ENCODE measurements around the gene AFTPH.
A peak's percentile ranks its signal among the peaks of the same experiment; 100 is the strongest.

Gene AFTPH

DNA sequence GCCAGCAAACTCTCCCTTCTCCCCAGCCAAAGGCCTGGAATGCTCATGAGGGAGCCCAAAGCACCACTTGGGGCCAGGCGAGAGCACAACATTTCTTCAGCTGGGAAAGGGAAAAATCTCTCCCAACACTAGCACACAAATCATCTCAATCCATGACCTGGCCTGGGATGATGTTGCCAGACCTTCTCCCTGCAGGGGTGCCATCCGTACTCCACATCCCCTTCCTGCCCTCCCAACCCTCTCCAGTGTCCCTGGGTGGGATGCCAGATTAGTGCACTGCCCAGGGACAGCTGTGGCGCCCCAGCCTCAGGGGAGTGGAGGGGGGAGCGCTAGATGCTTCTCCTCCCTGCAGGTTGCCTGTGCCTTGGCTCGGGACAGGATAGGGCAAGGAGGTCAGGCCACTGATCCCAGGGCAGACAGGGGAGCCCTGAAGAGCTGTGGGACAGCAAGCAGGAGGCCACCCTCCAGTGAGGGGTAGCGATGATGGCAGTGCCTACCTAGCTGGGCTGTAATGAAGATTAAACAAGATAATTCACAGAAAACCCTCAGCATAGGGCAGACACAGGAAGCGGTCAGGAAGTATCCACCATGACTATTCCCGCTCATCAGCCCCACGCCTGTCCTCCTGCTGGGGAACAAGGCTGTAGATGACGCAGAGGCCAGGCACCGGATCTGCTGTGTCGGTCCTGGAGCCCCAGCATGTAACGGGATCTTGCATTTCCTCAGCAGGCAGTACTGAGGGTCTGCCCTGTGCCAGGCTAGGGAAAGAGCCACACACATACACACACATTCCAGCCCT, 98.5 kb downstream of the AFTPH start:
- H3K27ac ChIP-seq (ENCODE audit: insufficient read depth, low read depth, low read length, poor library complexity, severe bottlenecking): no peak overlapping the region

DNA sequence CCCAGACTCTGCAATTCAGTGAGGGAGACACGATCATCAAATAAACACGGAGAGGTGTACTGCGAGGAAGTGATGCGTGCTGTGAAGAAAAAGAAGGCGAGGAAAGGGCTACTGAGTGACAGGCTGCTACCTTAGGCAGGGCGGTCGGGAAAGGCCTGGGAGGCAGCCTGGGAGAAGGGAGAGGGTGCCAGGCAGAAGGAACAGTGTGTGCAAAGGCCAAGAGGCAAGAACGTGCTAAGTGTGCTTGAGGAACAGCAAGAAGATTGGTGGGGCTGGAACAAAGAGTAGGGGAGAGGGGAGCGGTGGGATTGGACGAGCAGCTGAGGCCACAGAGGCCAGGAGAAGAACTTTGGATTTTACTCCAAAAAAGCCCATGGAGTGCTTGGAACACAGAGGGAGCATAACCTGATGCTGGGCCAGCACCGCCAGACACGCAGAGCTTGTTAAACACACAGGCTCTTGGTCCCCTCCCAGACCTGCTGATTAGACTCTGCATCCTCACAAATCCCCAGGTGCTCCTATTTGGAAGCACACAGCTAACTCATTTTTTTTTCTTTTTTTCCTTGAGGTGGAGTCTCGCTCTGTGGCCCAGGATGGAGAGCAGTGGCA, 99.2 kb downstream of the AFTPH start:
- no peaks in the 10 kb centered on the region for H3K27me3 ChIP-seq (ENCODE audit: control insufficient read depth, insufficient read depth, low read length, poor library complexity, severe bottlenecking)
- H3K4me3 ChIP-seq (ENCODE audit: insufficient read depth, low read depth, low read length): no peak overlapping the region
- no peaks in the 10 kb centered on the region for H3K36me3 ChIP-seq (ENCODE audit: control insufficient read depth, insufficient read depth, low read length)
- WGBS, 2 experiments: 91 to 92% methylated on average over 13 of the region's 13 CpGs
- peaks cover 21% of the 10 kb centered on the region for H3K4me1 ChIP-seq (ENCODE audit: control insufficient read depth, insufficient read depth, low read length)
- H3K27ac ChIP-seq (ENCODE audit: insufficient read depth, low read depth, low read length, poor library complexity, severe bottlenecking): no peak overlapping the region
- no peaks in the 10 kb centered on the region for H3K9me3 ChIP-seq (ENCODE audit: control insufficient read depth, low read length)

More for the DNA sequence above, 98.5 kb downstream of the AFTPH start:
- Histone ChIP-seq H3K27me3 (ENCODE audit: control insufficient read depth, insufficient read depth, low read length, poor library complexity, severe bottlenecking) (no peaks in the 10 kb centered on the region), H3K9me3 (ENCODE audit: control insufficient read depth, low read length) (no peaks in the 10 kb centered on the region), H3K4me3 (ENCODE audit: insufficient read depth, low read depth, low read length) (no peak overlapping the region), H3K36me3 (ENCODE audit: control insufficient read depth, insufficient read depth, low read length) (no peaks in the 10 kb centered on the region), H3K4me1 (ENCODE audit: control insufficient read depth, insufficient read depth, low read length) (peaks cover 26% of the 10 kb centered on the region)
- WGBS, 2 experiments: 75% methylated on average over 13 of the region's 13 CpGs

- Histone ChIP-seq H3K27me3 (ENCODE audit: control insufficient read depth, insufficient read depth, low read length, poor library complexity, severe bottlenecking) (no peaks in the 10 kb centered on the region), H3K4me3 (ENCODE audit: insufficient read depth, low read depth, low read length) (no peak overlapping the region), H3K27ac (ENCODE audit: insufficient read depth, low read depth, low read length, poor library complexity, severe bottlenecking) (no peak overlapping the region), H3K9me3 (ENCODE audit: control insufficient read depth, low read length) (no peaks in the 10 kb centered on the region), H3K36me3 (ENCODE audit: control insufficient read depth, insufficient read depth, low read length) (no peaks in the 10 kb centered on the region), H3K4me1 (ENCODE audit: control insufficient read depth, insufficient read depth, low read length) (peaks cover 15% of the 10 kb centered on the region)
- WGBS, 2 experiments: 88 to 95% methylated on average over 6 of the region's 6 CpGs
Observed at GRCh38 chr2:64624108-64624610, 100.0 kb downstream of the AFTPH start.

- no peak overlapping the region for H3K4me3 ChIP-seq (ENCODE audit: insufficient read depth, low read depth, low read length)
- no peaks in the 10 kb centered on the region for H3K27me3 ChIP-seq (ENCODE audit: control insufficient read depth, insufficient read depth, low read length, poor library complexity, severe bottlenecking)
- H3K36me3 ChIP-seq (ENCODE audit: control insufficient read depth, insufficient read depth, low read length): no peaks in the 10 kb centered on the region
- no peaks in the 10 kb centered on the region for H3K9me3 ChIP-seq (ENCODE audit: control insufficient read depth, low read length)
- peaks cover 15% of the 10 kb centered on the region for H3K4me1 ChIP-seq (ENCODE audit: control insufficient read depth, insufficient read depth, low read length)
- H3K27ac ChIP-seq (ENCODE audit: insufficient read depth, low read depth, low read length, poor library complexity, severe bottlenecking): no peak overlapping the region
- WGBS, 2 experiments: 92 to 94% methylated on average over 6 of the region's 6 CpGs
Observed at GRCh38 chr2:64624862-64625261, 100.7 kb downstream of the AFTPH start.

DNA sequence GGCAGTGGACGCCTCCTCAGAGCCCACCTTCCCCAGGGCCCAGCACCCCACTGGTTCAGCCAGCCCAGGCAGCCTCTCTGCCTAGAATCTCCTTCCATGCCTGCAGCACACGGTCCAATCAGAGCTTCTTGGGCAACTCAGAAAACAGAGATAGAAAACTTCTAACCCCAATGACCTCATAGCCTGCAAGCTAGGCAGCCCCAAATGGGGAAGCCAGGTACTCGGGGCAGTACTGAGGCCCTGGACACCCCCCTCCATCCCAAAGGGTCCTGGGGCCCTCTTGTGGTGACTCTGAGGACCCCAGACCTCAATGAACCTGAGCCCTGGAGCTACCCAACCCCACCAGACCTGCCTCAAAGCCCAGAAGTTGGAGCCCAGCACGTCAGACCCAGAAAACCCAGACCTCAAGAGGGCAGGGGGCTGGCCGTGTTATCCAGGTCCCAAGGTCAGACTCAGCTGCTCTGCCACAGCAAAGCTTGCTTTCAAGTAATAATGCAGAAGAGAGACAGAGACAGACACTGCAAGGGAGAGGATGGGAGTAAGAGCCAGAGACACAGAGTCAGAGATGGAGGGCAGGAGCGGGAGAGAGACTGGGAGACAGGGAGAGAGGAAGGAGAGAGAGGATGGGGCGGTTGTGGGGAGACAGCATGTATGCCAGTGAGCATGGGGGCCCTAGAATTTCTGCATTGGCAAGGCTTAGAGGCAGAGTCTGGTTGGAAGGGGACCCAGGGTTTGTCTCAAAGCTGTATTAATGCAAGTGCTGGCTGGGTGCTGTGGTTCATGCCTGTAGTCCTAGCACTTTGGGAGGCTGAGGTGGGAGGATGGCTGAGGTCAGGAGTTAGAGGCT, 101.4 kb downstream of the AFTPH start:
- H3K27me3 ChIP-seq (ENCODE audit: control insufficient read depth, insufficient read depth, low read length, poor library complexity, severe bottlenecking): no peaks in the 10 kb centered on the region
- H3K9me3 ChIP-seq (ENCODE audit: control insufficient read depth, low read length): no peaks in the 10 kb centered on the region
- no peaks in the 10 kb centered on the region for H3K36me3 ChIP-seq (ENCODE audit: control insufficient read depth, insufficient read depth, low read length)
- H3K4me3 ChIP-seq (ENCODE audit: insufficient read depth, low read depth, low read length): no peak overlapping the region
- peaks cover 15% of the 10 kb centered on the region for H3K4me1 ChIP-seq (ENCODE audit: control insufficient read depth, insufficient read depth, low read length)
- 79 to 84% methylated on average over 7 of the region's 7 CpGs for WGBS, 2 experiments
- H3K27ac ChIP-seq (ENCODE audit: insufficient read depth, low read depth, low read length, poor library complexity, severe bottlenecking): no peak overlapping the region

- 83 to 86% methylated on average over 10 of the region's 10 CpGs for WGBS, 2 experiments
- Histone ChIP-seq H3K4me3 (ENCODE audit: insufficient read depth, low read depth, low read length) (no peak overlapping the region), H3K9me3 (ENCODE audit: control insufficient read depth, low read length) (no peaks in the 10 kb centered on the region), H3K36me3 (ENCODE audit: control insufficient read depth, insufficient read depth, low read length) (no peaks in the 10 kb centered on the region), H3K4me1 (ENCODE audit: control insufficient read depth, insufficient read depth, low read length) (peaks cover 15% of the 10 kb centered on the region), H3K27ac (ENCODE audit: insufficient read depth, low read depth, low read length, poor library complexity, severe bottlenecking) (no peak overlapping the region), H3K27me3 (ENCODE audit: control insufficient read depth, insufficient read depth, low read length, poor library complexity, severe bottlenecking) (no peaks in the 10 kb centered on the region)
Observed at GRCh38 chr2:64626146-64626809, 102.2 kb downstream of the AFTPH start.

DNA sequence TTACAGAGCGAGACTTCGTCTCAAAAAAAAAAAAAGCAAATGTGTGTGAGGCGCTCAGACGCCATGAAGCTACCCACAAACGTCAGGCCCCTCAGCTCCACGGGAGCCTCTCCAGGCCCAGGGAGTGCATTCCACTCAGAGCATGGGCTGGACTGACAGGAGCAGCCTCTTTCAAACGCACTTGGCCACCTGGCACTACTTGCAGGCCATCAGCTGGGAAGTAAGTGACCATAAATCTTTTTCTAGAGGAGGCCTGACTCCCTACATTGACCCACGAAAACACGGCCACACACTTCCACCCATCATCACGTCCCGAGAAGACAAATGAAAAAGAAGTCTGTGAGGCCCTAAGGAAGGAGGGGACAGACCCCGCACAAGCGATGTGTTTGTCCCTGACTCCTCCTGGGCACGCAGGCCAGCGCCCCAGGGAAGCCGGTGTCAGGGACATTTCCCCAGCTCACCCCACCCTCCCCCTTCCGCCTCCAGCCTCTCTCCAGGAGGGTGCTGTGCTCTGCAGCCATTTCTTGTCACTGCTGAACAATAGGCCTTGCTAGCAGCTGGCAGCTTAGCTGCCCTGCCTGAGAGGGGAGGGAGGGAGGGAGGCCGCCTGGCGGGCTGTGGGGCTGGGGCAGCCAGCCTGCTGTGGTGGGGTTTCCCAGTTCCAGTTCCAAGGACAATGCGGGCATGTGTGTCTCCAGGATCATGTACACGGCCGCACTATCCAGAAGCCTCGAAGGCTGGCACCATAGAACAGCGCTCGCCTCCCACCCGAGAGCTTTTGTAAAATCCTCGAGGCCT, 103.0 kb downstream of the AFTPH start:
- H3K9me3 ChIP-seq (ENCODE audit: control insufficient read depth, low read length): no peaks in the 10 kb centered on the region
- no peaks in the 10 kb centered on the region for H3K27me3 ChIP-seq (ENCODE audit: control insufficient read depth, insufficient read depth, low read length, poor library complexity, severe bottlenecking)
- no peaks in the 10 kb centered on the region for H3K36me3 ChIP-seq (ENCODE audit: control insufficient read depth, insufficient read depth, low read length)
- H3K4me1 ChIP-seq (ENCODE audit: control insufficient read depth, insufficient read depth, low read length): peaks cover 18% of the 10 kb centered on the region
- no peak overlapping the region for H3K4me3 ChIP-seq (ENCODE audit: insufficient read depth, low read depth, low read length)
- peak overlapping the region; percentile 52 for H3K27ac ChIP-seq (ENCODE audit: insufficient read depth, low read depth, low read length, poor library complexity, severe bottlenecking)
- 43 to 49% methylated on average over 27 of the region's 27 CpGs for WGBS, 2 experiments

DNA sequence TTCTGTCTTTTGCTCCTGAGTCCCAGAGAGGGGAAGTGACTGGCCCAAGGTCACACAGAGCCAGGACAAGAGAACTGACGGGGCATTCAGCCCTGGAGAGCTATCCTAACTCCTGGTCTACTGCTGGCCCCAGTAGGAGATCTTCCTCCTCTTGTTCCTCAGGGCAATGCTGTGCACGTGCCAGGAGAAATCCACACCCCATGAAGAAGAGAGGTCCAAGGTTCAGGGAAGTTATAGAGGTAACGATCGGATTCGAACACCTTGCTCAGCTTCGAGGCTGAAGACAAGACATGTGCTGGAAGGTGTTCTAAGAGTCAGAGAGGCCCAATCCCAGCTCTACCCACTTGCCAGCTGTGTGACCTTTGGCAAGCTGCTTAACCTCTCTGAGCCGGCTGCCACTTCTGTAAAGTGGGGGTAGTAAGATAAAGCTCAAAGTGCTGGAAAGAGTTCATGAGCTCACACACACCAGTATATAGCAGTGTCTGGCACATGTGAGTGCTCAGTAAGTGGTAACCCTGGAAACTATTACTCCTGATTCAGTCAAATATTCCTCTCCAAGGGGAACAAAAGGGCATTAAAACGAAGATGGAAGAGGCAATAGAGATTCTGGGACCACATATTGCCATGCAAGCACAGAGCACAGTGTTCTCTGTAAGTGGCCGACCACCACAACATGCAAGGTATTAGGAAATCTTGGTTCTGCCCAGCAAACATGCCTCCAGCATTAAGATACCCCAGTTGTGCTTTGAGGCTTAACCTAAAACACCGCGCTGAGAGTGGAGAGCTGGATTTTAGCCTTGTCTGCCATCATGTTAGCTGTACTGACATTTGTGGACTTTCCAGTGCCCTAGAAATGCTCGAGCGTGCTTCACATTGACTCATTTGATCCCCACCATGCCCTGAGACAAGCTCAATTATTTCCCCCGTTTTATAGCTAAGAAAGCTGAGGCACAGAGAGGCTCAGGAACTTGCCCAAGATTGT, 104.0 kb downstream of the AFTPH start:
- Histone ChIP-seq H3K9me3 (ENCODE audit: control insufficient read depth, low read length) (no peaks in the 10 kb centered on the region), H3K36me3 (ENCODE audit: control insufficient read depth, insufficient read depth, low read length) (no peaks in the 10 kb centered on the region), H3K27ac (ENCODE audit: insufficient read depth, low read depth, low read length, poor library complexity, severe bottlenecking) (peak overlapping the region; percentile 50), H3K4me3 (ENCODE audit: insufficient read depth, low read depth, low read length) (no peak overlapping the region), H3K4me1 (ENCODE audit: control insufficient read depth, insufficient read depth, low read length) (peaks cover 13% of the 10 kb centered on the region), H3K27me3 (ENCODE audit: control insufficient read depth, insufficient read depth, low read length, poor library complexity, severe bottlenecking) (no peaks in the 10 kb centered on the region)
- 92 to 93% methylated on average over 14 of the region's 14 CpGs for WGBS, 2 experiments

Data from ectodermal cell (in vitro differentiated cells).